ENCODE results near the gene TGFBR2.
"Not testable (repeated sequence)": the region's sequence is repeated elsewhere in the genome, so short reads cannot be mapped to it uniquely, and the experiment has no call there.

The TGFBR2 gene

DNA sequence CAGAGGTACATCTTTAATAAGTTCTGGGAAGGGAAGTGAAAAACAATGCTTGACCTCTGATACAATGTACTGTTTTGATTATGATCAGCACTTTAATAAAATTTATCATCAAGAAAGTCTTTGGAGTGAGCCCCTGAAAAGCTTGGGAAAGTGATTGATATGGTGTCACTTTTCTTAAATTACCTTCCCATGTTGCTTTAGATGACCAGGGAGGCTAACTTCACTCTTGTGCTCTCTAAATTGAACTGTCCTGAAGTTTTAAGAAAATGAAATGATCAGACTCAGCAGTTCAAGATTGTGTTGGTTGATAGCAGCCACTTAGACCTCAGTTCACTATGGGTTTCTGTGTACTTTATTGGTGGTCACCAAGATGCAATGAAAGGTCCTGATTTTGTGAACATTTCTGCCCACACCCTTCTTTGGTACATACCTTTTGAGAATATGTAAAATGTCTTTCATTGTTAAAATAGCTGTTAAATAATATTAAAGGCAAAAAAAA, 15.7 kb downstream of the TGFBR2 start:
- no peak overlapping the region for H3K4me3 ChIP-seq (ENCODE audit: low read depth, low read length)
- no peak for DNase-seq (ENCODE audit: low read depth)
- TF ChIP-seq, protein P1, sequence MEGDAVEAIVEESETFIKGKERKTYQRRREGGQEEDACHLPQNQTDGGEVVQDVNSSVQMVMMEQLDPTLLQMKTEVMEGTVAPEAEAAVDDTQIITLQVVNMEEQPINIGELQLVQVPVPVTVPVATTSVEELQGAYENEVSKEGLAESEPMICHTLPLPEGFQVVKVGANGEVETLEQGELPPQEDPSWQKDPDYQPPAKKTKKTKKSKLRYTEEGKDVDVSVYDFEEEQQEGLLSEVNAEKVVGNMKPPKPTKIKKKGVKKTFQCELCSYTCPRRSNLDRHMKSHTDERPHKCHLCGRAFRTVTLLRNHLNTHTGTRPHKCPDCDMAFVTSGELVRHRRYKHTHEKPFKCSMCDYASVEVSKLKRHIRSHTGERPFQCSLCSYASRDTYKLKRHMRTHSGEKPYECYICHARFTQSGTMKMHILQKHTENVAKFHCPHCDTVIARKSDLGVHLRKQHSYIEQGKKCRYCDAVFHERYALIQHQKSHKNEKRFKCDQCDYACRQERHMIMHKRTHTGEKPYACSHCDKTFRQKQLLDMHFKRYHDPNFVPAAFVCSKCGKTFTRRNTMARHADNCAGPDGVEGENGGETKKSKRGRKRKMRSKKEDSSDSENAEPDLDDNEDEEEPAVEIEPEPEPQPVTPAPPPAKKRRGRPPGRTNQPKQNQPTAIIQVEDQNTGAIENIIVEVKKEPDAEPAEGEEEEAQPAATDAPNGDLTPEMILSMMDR (IDR thresholded peaks at IDR 0.05; ENCODE audit: insufficient read depth, low read depth, low read length, missing control alignments): no peak

DNA sequence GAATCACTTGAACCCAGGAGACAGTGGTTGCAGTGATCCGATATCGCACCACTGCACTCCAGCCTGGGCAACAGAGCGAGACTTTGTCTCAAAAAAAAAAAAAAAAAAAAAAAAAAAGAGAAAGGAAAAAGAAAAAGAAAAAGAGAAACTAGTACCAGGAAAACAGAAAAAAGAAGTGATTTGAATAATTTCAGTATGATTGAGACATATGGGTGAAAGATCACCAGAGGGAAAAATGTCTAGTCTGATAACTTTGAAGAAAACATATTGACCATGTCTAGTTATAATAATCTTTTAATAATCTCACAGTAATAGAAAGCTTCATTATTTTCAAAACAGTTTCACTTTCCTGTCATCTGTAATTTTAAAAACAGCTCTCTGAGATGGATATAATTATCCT, 16.4 kb downstream of the TGFBR2 start:
- DNase-seq (ENCODE audit: low read depth): no peak
- H3K4me3 ChIP-seq (ENCODE audit: low read depth, low read length): no peak overlapping the region
- TF ChIP-seq, protein P1 (IDR thresholded peaks at IDR 0.05; ENCODE audit: insufficient read depth, low read depth, low read length, missing control alignments): no peak

DNA sequence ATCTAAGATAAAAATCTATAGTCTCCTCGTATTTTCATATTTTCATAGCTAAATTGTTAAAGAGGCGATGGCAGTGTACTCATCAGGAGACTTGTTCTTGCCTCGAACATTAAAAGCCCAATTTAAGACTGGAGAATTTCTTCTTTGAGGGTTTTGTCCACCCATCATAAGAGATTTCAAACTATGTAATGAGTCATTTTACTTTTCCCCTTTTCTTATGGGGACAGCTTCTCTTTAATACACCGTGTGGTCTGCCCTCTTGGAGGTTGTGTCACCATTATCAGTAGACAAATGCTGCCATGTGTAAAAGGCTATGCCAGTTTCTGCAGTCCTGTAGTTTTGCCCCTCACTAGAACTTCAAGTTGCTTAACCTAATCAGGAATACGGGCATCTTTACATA, 16.9 kb downstream of the TGFBR2 start:
- TF ChIP-seq, protein P1 (IDR thresholded peaks at IDR 0.05; ENCODE audit: insufficient read depth, low read depth, low read length, missing control alignments): no peak
- H3K4me3 ChIP-seq (ENCODE audit: low read depth, low read length): no peak overlapping the region
- DNase-seq (ENCODE audit: low read depth): no peak

DNA sequence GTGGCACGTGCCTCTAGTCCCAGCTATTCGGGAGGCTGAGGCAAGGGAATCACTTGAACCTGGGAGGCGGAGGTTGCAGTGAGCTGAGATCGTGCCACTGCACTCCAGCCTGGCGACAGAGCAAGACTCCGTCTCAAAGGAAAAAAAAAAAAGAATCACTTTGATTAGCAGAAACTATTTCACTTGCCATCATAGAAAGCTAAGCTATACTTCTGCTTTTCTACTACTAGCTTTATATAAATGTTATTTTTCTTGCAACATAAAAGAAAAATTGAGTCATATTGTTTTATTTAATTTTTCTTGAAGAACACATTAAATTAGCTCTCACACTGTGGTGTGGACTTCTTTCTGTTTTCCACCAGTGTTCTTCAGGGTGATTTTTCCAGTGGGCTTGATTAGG, 18.1 kb downstream of the TGFBR2 start:
- DNase-seq (ENCODE audit: low read depth); H3K4me3 ChIP-seq (ENCODE audit: low read depth, low read length): not testable (repeated sequence)

DNA sequence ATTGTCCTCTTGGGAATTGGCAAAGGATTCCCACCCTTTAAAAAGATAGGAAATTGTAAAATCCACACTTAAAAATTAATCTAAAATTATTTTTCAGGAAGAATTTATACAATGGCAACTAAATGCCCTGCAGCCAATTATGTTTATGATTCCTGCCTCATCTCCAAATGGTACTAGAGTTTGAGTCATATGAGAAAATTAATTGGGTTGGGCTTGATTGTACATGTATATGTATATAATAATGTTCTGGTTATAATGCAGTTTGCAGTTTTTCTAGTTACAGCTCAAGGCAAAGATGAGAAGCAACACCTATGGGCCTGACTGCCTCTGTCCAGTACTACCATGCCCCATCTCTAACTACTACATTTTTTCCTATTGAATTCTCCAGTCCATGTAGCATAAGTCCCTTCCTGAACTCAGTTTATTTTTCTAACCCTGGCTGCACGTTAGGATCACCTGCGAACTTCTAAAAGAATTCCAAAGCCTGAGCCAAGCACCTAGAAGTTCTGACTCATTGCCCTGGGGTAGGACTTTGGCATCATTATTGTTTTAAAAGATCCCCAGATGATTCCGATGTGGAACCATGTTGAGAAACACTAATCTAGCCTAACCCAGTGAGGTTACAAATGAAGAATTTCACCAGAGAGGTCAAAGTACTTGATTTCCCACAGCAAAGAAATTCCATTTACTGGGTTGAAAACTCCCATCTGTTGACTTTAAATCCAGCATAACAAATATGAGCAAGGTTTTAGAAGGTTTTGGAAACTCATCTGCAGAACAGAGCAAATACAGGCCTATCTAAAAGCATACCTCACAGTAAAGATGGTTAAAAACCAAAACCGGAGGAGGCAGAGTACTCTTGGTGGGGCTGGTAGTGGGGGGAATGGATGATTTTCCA, 19.4 kb downstream of the TGFBR2 start:
- no peak for DNase-seq (ENCODE audit: low read depth)
- H3K4me3 ChIP-seq (ENCODE audit: low read depth, low read length): no peak overlapping the region
- TF ChIP-seq, protein P1 (IDR thresholded peaks at IDR 0.05; ENCODE audit: insufficient read depth, low read depth, low read length, missing control alignments): no peak

DNA sequence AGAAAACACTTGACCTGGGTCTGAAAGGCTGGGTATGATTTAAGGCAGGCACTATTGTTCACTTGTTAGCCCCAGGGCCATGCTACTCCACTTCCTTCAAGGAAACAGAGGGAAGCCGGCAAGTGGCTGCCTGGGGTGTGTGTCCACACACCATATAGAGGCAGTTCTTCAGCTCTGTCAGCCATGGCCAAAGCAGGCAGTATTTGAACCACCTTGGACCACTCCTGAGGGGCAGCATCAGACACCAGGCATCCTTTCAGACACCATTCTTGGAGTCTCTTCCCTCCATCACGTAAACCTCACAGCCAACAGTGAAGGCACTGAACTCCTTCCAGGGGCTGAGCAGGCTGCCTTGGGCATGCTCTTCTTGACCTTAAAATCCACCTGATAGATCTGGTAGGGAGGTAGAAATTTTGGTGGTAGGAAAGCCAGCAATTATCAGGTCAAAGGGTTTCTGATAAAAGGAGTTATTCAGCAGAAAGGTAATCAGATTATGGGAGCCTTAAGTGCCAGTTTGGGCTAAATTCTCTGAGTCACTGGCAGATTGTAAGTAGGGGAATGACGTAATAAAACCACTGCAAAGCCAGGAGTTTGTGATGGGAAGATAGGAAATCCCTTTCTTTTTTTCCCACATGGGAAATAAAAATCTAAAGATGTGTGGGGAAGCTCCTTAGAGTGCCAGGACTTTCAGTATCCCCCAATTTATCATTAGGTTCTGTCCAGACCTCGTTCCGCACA, 20.2 kb downstream of the TGFBR2 start:
- H3K4me3 ChIP-seq (ENCODE audit: low read depth, low read length): no peak overlapping the region
- TF ChIP-seq, protein P1 (IDR thresholded peaks at IDR 0.05; ENCODE audit: insufficient read depth, low read depth, low read length, missing control alignments): no peak
- DNase-seq (ENCODE audit: low read depth): no peak

DNA sequence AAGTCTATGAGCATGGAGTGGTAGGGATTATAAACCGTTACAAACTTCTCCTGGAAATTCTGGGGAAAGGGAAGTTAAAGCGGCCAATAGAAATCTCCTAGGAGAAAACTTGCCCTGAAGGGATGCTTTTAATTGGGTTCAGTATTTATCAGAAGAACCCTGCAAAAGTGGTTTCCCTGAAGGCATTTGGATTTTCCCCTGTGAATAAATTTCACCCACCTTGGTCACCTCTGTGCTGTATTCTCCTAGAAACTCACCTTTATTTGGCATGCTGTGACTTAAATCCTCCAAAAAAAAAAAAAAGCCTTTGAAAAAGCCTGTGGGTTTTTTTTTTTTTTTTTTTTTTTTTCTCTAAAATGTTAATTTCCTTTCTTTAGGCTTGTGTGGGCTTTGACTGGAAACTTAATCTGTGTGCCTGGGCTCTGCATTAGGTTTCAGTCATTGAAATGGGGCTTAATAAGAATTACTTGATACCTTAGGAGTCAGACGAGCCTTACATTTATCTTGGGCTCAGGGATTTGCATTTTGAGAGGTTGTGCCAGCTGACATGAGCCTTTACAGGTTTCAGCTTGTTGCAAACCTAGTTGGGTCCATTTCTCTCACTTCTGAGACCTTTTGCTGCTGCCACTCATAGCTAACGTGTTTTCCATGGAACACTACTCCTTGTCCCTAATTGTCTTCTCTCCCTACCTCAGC, 22.0 kb downstream of the TGFBR2 start:
- H3K4me3 ChIP-seq (ENCODE audit: low read depth, low read length): no peak overlapping the region
- no peak for DNase-seq (ENCODE audit: low read depth)
- TF ChIP-seq, protein P1 (IDR thresholded peaks at IDR 0.05; ENCODE audit: insufficient read depth, low read depth, low read length, missing control alignments): no peak

All from GM12865 (cell line).